ENCODE data around the gene ANKH.

The ANKH gene

DNA sequence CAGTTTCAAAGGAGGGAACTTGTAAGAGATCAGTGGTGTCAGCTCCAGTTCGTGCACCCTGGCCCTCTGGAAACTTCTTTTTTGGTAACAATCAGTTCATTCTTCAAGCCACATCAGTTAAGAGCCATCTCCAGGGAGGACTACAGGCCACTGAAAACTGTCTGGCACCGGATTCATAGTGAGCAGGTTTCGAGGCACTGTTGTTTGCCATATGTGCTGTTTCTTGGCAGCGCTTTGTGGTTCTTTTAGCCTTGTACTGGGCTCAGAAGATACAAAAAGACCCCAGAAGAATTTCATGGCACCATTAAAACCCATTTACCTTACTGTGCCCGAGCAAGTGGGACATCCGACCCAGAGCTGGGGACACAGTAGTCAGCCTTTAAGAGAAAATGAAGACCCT lies 138.6 kb downstream of the ANKH start:
- Histone ChIP-seq H3K27ac (no peak overlapping the region), H3K79me2 (ENCODE audit: insufficient read depth, low read depth) (no peaks in the 10 kb centered on the region), H3K4me3 (IDR thresholded peaks at IDR 0.05; ENCODE audit: insufficient read depth, low read depth, low read length) (no peak overlapping the region), H4K20me1 (ENCODE audit: insufficient read depth) (no peaks in the 10 kb centered on the region), H2AFZ (ENCODE audit: low read depth) (no peak overlapping the region), H3K4me1 (ENCODE audit: low read depth, poor library complexity, severe bottlenecking) (no peaks in the 10 kb centered on the region), H3K4me2 (no peak overlapping the region), H3K9ac (no peak overlapping the region), H3K27me3 (ENCODE audit: insufficient read depth, low read depth) (no peaks in the 10 kb centered on the region), H3K36me3 (ENCODE audit: insufficient read depth) (no peaks in the 10 kb centered on the region)
- TF ChIP-seq, protein P1, sequence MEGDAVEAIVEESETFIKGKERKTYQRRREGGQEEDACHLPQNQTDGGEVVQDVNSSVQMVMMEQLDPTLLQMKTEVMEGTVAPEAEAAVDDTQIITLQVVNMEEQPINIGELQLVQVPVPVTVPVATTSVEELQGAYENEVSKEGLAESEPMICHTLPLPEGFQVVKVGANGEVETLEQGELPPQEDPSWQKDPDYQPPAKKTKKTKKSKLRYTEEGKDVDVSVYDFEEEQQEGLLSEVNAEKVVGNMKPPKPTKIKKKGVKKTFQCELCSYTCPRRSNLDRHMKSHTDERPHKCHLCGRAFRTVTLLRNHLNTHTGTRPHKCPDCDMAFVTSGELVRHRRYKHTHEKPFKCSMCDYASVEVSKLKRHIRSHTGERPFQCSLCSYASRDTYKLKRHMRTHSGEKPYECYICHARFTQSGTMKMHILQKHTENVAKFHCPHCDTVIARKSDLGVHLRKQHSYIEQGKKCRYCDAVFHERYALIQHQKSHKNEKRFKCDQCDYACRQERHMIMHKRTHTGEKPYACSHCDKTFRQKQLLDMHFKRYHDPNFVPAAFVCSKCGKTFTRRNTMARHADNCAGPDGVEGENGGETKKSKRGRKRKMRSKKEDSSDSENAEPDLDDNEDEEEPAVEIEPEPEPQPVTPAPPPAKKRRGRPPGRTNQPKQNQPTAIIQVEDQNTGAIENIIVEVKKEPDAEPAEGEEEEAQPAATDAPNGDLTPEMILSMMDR (conservative IDR thresholded peaks at IDR 0.05; ENCODE audit: low read depth, low read length) = no peak

DNA sequence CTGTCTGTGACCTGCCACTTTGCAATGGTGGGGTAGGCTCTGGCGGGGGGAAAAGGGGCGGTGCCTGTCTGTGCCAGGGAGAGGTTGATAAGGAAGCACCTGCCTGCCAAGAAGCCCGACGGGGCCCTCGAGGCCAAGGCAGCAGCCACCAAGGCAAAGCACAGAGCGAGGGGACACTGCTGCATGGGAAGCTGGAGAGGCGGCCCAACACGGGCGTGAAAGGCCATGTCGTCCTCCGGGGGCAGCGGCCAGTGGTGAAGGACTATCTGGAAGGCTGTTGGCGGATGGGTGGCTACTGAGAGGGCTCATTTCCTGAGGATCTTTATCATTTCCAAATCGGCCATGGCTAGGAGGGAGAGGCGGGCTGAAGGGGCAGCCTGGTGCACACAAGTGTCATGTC lies 140.7 kb downstream of the ANKH start:
- Histone ChIP-seq H3K4me1 (ENCODE audit: low read depth, poor library complexity, severe bottlenecking) (peaks cover 6% of the 10 kb centered on the region), H3K4me3 (IDR thresholded peaks at IDR 0.05; ENCODE audit: insufficient read depth, low read depth, low read length) (no peak overlapping the region), H3K27me3 (ENCODE audit: insufficient read depth, low read depth) (no peaks in the 10 kb centered on the region), H4K20me1 (ENCODE audit: insufficient read depth) (no peaks in the 10 kb centered on the region), H3K9ac (no peak overlapping the region), H3K27ac (no peak overlapping the region), H2AFZ (ENCODE audit: low read depth) (no peak overlapping the region), H3K36me3 (ENCODE audit: insufficient read depth) (no peaks in the 10 kb centered on the region), H3K79me2 (ENCODE audit: insufficient read depth, low read depth) (no peaks in the 10 kb centered on the region), H3K4me2 (no peak overlapping the region)
- TF ChIP-seq, protein P1 (conservative IDR thresholded peaks at IDR 0.05; ENCODE audit: low read depth, low read length) = no peak

DNA sequence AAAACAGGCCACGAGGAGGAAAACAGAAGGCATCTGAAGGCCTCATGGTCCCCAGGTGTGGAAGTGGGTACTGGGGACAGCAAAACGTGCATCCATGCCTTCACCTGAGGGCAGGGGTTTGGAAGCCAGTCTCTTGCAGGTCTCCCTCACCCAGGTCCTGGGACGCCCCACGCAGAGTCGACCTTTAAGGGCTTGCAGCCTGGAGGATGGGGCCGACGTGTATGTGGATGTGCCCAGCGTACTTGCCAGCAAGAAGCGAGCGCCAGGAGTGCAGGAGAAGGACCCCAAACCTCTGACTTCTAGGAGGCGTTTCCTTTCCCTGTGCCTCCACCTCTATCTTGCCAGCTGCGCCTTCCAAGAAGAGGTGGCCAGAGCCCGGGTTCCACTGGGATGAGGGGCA lies 141.1 kb downstream of the ANKH start:
- Histone ChIP-seq H3K4me1 (ENCODE audit: low read depth, poor library complexity, severe bottlenecking) (peaks cover 6% of the 10 kb centered on the region), H3K4me2 (no peak overlapping the region), H3K9ac (no peak overlapping the region), H4K20me1 (ENCODE audit: insufficient read depth) (no peaks in the 10 kb centered on the region), H3K27me3 (ENCODE audit: insufficient read depth, low read depth) (no peaks in the 10 kb centered on the region), H3K27ac (no peak overlapping the region), H3K79me2 (ENCODE audit: insufficient read depth, low read depth) (no peaks in the 10 kb centered on the region), H3K4me3 (IDR thresholded peaks at IDR 0.05; ENCODE audit: insufficient read depth, low read depth, low read length) (no peak overlapping the region), H3K36me3 (ENCODE audit: insufficient read depth) (no peaks in the 10 kb centered on the region), H2AFZ (ENCODE audit: low read depth) (no peak overlapping the region)
- TF ChIP-seq, protein P1 (conservative IDR thresholded peaks at IDR 0.05; ENCODE audit: low read depth, low read length) = no peak

DNA sequence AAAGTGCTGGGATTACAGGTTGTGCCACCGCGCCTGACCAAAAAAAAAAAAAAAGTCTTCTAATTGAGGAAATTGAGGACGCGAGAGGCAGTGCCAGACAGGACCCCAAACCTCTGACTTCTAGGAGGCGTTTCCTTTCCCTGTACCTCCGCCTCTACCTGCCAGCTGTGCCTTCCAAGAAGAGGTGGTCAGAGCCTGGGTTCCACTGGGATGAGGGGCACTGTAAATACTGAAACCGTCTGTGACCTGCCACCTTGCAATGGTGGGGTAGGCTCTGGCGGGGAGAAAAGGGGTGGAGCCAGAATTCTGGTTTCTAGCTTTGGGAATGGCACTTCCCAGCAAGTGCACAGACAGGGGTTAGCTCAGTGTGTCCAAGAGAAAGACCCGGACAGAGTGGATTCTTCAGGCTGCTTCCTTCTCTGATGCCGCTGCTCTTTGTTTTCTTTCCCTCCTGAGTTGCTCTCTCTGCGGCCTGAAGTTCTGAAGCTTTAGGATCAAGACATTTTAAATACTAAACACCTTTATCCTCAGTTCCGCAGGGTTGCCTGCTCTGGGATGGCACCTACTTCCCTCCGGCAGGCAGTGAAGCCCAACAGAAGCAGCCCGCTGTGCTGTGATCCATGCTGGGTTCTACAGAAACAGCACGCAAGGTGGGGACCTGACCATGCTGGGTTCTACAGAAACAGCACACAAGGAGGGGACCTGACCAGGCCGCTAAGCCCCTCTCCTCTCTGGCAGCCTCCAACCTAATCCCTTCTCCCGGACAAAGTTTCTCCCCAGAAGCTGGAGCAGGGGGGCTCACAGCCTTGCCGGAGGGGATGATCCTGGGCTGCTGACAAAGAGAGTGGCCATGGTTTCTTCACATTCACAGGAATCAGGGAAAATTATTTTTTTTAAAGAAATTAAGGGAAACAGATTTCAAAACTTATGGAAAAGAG lies 141.9 kb downstream of the ANKH start:
- Histone ChIP-seq H3K4me2 (no peak overlapping the region), H3K27me3 (ENCODE audit: insufficient read depth, low read depth) (no peaks in the 10 kb centered on the region)

More for the DNA sequence above, 141.9 kb downstream of the ANKH start:
- Histone ChIP-seq H4K20me1 (ENCODE audit: insufficient read depth) (no peaks in the 10 kb centered on the region), H3K27ac (no peak overlapping the region), H3K4me3 (IDR thresholded peaks at IDR 0.05; ENCODE audit: insufficient read depth, low read depth, low read length) (no peak overlapping the region), H3K9ac (no peak overlapping the region), H3K36me3 (ENCODE audit: insufficient read depth) (no peaks in the 10 kb centered on the region), H3K79me2 (ENCODE audit: insufficient read depth, low read depth) (no peaks in the 10 kb centered on the region), H2AFZ (ENCODE audit: low read depth) (no peak overlapping the region), H3K4me1 (ENCODE audit: low read depth, poor library complexity, severe bottlenecking) (peaks cover 6% of the 10 kb centered on the region)
- TF ChIP-seq, protein P1 (conservative IDR thresholded peaks at IDR 0.05; ENCODE audit: low read depth, low read length) = no peak

Data from KMS-11 (cell line).